EL (cell line): ENCODE results near the gene PTPRM.
A peak's percentile ranks its signal among the peaks of the same experiment; 100 is the strongest.

Source experiments
- DNase-seq: peaks from one replicate; pipeline ENCODE4 v3.0.0-alpha.2; 2016

PTPRM gene

GRCh38 chr18:8351161-8351560 is 784.0 kb downstream of the PTPRM start:
- DNase-seq, result no peak

DNA sequence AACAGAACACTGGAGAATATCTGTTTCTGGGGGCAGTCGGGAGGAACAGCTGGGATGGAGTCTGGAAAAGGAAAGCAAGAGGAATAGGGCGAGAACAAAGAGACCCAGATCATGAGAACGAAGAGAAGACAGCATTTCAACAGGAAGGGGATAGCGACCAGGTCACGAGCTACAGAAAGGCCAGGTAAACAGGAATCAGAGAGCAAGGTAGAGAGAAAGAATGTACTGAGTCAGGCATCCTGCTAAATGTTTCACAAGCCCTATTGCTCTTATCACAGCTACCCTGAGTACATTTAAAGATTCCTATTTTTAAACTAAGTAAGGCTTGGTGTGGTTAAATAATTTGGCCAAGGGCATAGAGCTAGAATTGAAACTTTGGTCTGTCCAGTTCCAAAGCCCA is 787.2 kb downstream of the PTPRM start:
- DNase-seq, result no peak

DNA sequence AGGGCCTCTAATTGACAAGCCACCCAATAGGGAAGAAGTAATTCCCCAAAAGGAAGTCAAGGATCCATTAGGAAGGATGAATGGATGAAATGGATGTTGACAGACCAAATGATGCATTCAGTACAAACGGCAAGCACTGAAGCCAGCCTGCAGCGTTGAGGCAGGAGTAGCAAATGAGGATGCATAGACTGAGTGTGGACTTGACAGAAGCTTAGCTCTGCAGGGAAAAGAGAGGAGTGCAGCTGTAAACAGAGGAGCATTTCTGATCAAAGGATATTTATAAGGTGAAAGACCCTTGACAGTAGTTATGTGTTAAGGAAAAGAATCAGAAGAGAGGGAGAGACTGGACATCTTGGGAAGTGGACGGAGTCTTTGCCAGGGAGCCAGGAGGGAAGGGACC is 788.9 kb downstream of the PTPRM start:
- no peak for DNase-seq

- DNase-seq, result no peak
Observed at GRCh38 chr18:8357320-8357719, 790.2 kb downstream of the PTPRM start.

DNA sequence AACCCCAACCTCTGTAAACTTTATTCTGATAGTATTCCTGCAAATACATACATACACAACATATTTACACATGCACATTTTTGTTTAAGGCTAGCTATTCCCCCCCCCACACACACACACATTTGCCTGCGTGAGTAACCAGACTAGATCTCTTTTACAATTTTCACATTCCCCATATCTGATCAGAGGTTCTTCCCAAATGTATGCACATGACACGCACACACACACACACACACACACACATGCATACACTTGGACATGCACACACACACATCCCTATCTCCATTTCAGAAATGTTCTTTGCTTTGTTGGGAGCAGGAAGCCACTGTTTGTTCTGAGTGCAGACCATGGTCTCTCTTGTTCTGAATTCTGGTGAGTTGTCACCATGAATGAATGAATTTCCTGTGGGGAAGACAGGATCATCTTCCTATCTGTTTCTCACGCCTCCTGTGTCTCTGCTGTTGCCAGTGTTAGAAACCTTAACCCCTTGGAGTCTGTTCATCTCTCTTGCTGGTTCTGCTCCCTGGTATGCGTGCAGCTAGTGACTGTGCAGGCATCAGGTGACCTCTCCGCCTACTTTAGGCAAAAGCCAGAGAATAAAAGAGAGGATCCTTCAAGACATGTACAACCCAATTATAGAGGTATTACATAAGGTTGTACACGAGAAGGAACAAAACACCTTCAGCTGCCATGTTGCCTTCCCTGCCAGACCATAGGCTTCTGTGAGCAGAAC is 791.1 kb downstream of the PTPRM start:
- DNase-seq, result no peak

- no peak for DNase-seq
Observed at GRCh38 chr18:8359076-8359475, 792.0 kb downstream of the PTPRM start.

DNA sequence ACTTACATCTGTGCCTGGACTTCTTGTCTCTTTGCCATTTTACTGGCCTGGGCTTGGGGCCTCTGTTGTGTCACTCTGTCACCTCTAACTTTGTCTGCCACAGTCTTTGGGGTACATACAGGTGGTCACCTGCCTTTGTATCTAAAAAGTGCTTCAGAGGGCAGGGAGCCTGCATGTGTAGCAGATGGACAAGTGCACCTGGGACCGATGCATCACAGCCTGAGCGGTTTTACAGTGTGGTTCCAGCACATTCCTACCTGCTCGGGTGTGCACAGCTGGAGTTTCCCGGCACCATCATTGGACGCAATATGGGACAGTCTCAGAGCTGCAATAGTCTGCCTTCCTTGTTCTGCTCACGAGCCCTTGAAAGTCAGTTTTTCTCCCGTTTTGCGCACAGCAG is 792.4 kb downstream of the PTPRM start:
- DNase-seq, result no peak

DNA sequence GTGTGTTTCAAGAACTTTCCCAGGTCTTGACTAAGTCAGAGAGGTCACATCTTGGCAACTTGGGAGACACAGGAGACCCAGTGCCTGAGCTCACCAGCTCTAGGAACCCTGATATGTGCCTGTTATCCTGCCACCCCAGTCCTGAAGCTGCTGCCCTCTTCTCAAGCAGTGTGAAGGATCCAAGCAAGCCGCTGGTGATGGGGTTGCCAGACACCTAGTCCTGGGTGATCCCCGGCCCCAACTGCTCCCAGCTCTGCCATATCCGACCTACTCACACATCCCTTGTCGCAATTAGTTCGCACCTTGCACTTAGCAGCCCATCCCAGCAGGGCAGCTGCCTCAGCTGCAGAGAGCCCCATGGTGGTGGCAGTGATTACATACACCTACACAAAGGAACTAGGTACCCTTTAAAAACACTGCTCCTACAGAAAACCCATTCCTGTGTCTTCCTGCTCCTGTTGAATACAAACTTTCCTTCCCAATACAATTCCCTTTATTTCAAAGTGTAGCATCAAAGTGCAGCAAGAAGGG is 794.9 kb downstream of the PTPRM start:
- no peak for DNase-seq

GRCh38 chr18:8362863-8363262 is 795.7 kb downstream of the PTPRM start:
- no peak for DNase-seq

DNA sequence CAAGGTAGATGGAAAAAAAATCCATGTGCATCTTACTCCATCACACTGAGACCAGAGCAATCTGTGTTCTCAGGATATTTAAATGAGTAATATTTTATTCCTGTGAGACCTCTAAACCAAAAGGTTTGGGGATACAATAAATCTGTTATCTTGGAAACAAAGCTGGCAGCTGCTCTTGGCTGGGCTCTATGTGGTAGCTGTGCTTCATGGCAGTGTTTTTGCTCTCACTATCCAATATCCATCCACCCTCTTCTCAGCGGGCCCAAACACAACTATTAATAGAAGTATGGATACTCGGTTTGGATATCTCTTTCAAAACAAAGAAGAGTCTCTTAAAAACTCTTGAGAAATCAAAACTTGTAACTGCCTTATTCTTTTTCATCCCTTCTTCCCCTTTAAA is 797.3 kb downstream of the PTPRM start:
- DNase-seq, result no peak

GRCh38 chr18:8365006-8365405 is 797.9 kb downstream of the PTPRM start:
- no peak for DNase-seq

DNA sequence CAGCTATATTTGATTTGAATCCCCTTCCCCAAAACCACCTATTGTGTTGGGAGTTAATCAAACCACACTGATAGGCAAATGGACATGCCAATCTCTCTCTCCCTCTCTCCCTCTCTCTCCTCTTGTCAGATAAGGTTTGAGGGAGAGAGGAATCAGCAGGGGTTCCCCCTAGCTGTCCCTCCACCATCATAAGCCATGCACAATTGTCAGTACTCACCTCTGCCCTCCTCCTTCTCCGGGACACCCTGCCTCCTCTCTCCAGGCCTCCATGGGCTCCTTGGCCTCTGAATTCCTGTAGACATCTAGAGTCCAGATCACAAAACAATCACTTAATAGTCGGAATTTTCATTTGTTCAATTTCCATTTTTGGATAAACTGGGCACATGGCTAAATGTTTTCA is 798.4 kb downstream of the PTPRM start:
- no peak for DNase-seq

- no peak for DNase-seq
Observed at GRCh38 chr18:8366070-8366469, 799.0 kb downstream of the PTPRM start.

- DNase-seq, result no peak
Observed at GRCh38 chr18:8366656-8367055, 799.5 kb downstream of the PTPRM start.

DNA sequence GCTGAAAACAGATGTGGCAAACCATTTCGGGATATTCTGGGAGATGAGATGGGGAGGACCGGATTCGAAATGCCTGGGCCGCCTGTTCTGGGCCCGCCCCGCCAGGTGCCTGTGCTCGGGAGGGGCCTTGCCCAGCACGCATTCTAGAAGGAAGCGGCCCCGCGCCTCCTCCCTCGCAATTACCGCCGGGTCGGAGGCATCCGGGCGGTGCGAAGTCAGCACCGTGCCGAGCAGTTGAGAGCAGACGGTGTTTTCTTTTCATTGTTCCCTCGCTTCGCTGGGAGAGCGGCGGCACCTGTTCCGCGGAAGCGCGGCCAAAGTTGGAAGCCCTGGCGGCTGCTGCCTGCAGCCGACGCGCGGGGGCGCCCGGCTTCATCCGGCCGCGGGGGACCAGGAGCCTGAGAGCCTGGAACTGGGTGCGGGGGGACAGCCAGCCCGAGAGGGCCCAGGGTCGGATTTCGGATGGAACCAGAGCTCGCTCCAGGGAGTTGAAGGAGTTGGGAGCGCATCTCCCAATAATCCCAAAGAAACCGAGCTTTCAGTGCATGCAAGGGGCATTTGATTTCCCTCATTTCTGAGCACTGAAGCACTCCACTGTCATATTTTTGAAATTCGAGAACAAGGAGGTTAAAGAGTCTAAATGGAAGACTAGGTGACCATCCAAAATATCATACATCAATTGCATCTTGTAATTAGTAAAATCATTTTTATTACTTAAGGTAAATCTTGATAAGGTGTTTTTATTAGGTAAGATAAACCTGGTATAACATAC is 800.3 kb downstream of the PTPRM start:
- no peak for DNase-seq

DNA sequence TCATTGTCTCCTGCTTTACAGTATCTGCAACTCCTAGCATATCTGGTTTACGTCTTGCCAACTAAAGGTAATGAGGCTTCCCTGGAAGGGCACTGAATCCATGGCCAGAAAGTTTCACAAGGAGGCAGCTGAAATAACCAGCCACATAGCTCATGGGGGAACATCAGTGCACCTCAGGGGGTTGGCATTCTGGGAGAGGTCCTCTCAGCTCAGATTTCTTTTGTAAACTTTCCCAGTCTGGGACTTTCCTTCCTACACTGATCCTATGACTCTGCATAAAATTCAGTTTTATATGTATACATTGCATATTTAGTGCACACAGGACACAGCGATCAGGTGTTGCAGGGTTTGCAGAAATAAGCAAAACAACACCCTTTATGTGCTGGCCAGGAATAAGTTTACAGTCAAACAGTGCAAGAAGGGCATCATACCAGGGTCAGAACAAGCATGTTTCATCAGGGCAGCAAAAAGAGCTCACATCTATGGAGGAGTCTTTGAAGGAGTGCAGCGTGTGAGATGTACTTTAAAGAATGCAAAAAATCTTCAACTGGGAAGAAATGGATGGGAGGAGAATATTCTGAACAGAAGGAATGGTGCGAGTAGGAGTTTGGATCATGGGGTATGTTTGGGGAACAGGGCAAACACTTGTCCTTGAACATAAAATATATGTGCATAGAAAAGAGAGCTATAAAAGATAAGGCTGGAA is 801.5 kb downstream of the PTPRM start:
- peak; percentile 10 for DNase-seq

DNA sequence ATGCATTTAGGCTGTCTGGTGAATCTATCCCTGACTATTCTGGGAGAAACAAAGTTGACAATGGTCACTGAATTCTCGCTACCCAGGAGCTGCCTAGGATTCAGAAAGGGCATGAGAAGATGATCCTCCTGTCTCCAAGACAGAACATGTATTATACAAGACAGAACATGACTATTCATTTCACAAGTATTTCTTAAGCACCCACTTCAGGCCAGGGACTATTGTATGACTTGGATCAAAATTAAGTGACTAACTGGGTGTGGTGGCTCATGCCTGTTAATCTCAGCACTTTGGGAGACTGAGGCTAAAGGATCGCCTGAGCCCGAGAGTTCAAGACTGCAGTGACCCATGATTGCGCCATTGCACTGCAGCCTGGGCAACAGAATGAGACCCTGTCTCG is 806.4 kb downstream of the PTPRM start:
- no peak for DNase-seq

GRCh38 chr18:8374676-8375075 is 807.6 kb downstream of the PTPRM start:
- DNase-seq, result no peak

GRCh38 chr18:8375249-8375648 is 808.1 kb downstream of the PTPRM start:
- peak; percentile 15 for DNase-seq

DNA sequence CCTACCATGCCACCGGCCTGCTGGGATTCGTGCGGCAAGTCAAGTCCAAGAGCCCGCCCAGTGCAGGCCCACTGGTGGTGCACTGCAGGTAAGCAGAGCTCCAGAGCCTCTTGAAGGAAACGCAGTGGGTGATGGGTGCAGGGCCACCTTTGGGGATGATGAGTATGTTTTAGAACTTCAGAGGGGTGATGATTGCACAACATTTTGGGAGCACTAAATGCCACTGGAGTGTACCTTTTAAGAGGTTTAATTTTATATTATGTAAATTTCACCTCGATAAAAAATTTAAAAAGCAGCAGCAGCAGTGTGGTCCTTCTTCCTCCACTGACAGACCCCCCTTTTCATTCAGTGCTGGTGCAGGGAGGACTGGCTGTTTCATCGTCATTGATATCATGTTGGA is 809.0 kb downstream of the PTPRM start:
- DNase-seq, result no peak

DNA sequence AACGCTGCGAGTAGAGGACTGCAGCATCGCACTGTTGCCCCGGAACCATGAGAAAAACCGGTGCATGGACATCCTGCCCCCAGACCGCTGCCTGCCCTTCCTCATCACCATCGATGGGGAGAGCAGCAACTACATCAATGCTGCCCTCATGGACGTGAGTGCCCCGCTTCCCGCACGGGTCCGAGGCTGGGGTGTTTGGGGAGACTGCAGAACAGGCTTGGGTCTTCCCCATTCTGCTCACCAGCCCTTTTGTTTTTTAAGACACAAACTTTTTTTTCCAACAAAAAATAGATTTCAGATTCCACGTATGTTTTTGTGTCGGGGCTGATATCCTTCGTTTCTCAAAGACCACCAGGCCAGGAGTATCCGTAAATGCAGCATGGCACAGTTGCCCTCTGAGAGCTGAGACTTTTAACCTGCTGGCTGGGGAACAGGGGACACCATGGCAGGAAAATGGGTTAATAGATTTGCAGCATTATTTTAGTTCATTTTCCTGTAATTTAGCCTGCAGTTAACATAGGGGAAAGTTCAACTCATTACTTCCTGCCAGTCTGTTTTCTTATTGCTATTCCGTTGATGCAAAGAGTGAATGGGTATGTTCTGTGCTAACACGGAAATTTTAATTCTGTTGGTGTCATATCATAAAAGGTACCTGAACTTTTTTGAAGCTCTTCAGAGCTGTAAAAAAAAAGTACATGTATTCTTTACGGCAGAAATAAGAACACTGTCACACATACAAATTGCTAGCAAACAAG is 812.2 kb downstream of the PTPRM start:
- DNase-seq, result no peak

GRCh38 chr18:8380006-8380405 is 812.9 kb downstream of the PTPRM start:
- DNase-seq, result no peak

DNA sequence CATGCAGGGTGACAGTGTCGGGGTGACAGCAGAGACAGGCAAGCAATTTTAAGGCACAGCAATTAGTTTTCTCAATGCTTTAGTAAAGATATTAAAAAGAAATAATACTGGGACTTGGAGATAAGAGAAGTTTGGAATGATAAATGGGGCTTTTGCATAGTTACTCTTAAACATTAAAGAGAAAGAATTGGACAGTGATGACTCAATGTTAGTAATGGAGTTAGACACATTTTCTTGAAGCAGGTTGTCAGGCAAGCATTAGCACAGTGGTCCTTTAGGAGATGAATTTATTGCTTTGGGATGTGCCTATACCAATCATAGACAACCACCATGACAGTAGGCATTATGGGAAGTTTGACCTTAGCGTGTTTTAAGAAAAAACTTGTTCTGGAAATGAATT is 813.8 kb downstream of the PTPRM start:
- no peak for DNase-seq
